Measurements from ENCODE around the gene SPATC1L. TPM values are rescaled to one million over a fixed set of nuclear protein-coding genes. Genes with fewer than 3 reads are reported as not detected.

SPATC1L gene
- polyA plus RNA-seq, 1 experiment: 8.4 TPM

DNA sequence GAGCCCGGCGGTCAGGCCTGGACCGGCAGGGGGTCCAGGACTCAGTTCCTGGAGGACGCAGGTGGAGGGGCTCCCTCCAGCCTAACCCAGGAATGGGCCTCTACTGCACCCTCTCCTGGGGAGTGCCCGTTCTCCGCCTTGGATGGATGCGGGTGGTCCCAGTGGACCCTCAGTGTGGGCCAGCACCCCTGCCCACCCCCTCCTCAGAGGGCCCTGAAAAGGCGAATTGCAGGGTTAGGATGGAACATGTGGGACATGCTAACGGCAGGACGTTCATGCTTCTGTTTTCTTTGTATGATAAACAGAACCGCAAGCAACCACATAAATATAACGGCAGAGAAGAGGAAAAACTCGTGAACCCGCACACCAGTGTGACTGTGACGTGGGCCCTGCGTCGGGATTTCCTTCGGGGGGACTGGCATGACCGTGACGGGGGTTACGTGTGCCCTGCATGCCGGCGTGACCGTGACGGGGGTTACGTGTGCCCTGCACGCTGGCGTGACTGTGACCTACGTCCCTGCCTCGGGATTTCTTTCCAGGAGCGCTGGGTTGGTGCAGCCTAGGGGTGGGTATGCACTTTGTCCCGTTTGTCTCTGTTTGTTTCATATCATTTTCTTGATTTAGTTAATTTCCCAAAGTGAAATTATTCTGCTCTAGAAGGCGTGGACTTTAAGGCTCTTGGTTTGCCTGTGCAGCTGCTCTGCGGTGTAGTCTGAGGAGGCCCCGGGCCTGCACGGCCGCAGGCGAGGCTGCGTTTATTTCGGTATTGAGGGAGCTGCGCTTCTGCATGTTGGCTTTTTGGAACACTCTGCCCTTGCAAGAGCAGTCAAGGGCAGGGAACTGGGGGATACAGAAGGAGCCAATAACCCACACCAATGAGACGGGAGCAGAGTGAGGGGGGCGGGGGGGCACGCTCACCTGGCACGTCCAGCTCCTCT, 32.0 kb downstream of the SPATC1L start:
- no peak for DNase-seq (ENCODE audit: low read depth)
- no peak overlapping the region for H3K4me3 ChIP-seq (ENCODE audit: low read depth, low read length)
- no peaks in the 10 kb centered on the region for H3K36me3 ChIP-seq (ENCODE audit: control insufficient read depth, insufficient read depth, low read length)
- H3K27me3 ChIP-seq (ENCODE audit: control insufficient read depth, insufficient read depth, low read length): no peaks in the 10 kb centered on the region
- TF ChIP-seq, protein P1, sequence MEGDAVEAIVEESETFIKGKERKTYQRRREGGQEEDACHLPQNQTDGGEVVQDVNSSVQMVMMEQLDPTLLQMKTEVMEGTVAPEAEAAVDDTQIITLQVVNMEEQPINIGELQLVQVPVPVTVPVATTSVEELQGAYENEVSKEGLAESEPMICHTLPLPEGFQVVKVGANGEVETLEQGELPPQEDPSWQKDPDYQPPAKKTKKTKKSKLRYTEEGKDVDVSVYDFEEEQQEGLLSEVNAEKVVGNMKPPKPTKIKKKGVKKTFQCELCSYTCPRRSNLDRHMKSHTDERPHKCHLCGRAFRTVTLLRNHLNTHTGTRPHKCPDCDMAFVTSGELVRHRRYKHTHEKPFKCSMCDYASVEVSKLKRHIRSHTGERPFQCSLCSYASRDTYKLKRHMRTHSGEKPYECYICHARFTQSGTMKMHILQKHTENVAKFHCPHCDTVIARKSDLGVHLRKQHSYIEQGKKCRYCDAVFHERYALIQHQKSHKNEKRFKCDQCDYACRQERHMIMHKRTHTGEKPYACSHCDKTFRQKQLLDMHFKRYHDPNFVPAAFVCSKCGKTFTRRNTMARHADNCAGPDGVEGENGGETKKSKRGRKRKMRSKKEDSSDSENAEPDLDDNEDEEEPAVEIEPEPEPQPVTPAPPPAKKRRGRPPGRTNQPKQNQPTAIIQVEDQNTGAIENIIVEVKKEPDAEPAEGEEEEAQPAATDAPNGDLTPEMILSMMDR (IDR thresholded peaks at IDR 0.05; ENCODE audit: insufficient read depth, low read depth, low read length): no peak
- ChIA-PET CTCF (interaction anchor here (0.6 to 1.9 kb wide), 17 partner anchors 9 to 216 kb away, joined by 3 to 21 read pairs (median 3); no protein-coding TSS in a partner anchor), POLR2A (no interaction called here)

DNA sequence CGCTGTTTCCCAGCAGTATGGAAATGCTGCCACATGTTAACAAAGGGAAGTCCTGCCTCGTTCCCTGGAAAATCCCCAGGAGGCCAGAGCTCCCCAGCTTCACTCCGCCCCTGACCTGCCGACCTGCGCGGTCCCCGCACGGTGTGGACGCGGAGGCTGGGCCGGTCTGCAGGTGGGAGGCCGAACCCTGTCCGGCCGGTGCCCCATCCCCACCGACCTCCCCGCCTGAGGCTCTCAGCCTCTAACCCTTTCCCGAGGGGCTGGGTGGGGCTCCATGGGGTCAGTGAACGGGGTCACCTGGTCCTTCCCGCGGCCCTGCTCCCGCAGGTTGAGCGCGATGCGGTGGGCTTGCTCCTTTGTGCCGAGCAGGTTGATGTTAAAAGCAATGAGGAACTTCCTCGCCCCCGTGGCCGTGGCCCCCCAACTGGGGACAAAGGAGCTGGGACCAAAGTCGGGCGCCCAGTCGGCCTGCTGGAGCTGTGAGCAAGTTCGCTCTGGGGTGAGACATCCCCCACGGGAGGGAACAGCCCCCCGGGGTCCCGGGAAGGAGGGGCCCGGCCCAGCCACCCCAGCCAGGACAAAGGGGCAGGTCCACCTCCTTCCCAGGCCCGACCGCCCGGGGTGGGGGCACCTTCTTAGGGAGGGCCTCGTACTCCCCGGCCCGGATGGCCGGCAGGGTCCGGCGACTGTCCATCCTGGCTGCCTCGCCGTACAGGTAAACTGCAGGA, 32.8 kb downstream of the SPATC1L start:
- H3K27me3 ChIP-seq (ENCODE audit: control insufficient read depth, insufficient read depth, low read length): no peaks in the 10 kb centered on the region
- POLR2A ChIA-PET: no interaction called here
- no peak for DNase-seq (ENCODE audit: low read depth)
- no peak overlapping the region for H3K4me3 ChIP-seq (ENCODE audit: low read depth, low read length)
- TF ChIP-seq, protein P1 (IDR thresholded peaks at IDR 0.05; ENCODE audit: insufficient read depth, low read depth, low read length): no peak
- CTCF ChIA-PET: no interaction called here
- no peaks in the 10 kb centered on the region for H3K36me3 ChIP-seq (ENCODE audit: control insufficient read depth, insufficient read depth, low read length)

DNA sequence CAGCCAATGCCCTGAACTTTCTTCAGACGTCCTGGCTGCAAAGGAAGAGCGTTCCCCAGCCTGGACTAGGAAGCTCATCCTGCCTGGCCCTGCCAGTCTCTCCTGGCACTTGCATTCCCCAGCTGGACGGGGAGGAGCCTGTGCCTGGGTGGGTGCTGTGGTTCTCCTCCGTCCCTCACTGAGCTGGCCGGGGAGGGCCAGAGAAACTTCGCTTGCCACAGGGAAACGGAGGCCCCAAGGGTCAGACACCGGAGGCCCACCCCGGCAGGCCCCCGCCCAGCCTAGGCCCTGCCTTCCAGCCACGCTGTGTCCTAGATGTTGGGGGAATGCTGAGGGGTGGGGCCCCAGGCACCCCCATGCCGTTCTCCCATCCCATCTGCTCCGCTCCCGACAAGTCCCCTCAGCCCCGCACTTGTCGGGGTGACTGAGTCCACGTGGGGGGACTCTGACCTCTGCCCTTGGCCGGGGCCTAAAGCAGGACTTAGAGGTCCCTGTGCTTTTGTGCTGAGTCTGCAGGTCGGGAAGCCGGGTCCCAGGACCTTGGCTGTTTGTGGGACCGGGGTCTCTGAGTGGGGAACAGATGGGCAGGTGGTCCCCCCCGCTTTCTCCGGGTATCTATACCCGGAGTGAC, 33.7 kb downstream of the SPATC1L start:
- no peak for DNase-seq (ENCODE audit: low read depth)
- no peak overlapping the region for H3K4me3 ChIP-seq (ENCODE audit: low read depth, low read length)
- ChIA-PET POLR2A (no interaction called here), CTCF (no interaction called here)
- no peaks in the 10 kb centered on the region for H3K27me3 ChIP-seq (ENCODE audit: control insufficient read depth, insufficient read depth, low read length)
- TF ChIP-seq, protein P1 (IDR thresholded peaks at IDR 0.05; ENCODE audit: insufficient read depth, low read depth, low read length): no peak
- H3K36me3 ChIP-seq (ENCODE audit: control insufficient read depth, insufficient read depth, low read length): no peaks in the 10 kb centered on the region

DNA sequence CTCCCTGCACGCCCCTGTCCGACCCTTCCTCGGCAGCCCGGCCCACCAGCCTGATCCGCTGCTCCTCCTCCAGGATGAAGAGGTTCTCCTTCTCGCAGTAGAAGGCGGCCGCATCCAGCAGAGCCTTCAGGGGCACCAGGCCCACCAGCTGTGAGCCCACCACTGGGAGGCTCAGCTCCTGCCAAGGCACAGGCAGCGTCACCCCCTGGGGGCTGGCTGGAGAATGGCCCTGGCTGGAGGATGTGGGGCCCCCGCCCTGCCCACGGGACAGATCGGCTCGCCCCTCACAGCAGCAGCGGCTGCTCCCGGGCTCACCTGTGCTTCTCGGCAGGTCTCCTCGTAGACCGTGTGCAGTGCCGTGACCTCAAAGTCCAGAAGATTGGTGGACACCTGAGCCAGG, 34.2 kb downstream of the SPATC1L start:
- ChIA-PET CTCF (no interaction called here), POLR2A (no interaction called here)
- Histone ChIP-seq H3K27me3 (ENCODE audit: control insufficient read depth, insufficient read depth, low read length) (no peaks in the 10 kb centered on the region), H3K36me3 (ENCODE audit: control insufficient read depth, insufficient read depth, low read length) (no peaks in the 10 kb centered on the region), H3K4me3 (ENCODE audit: low read depth, low read length) (no peak overlapping the region)
- no peak for DNase-seq (ENCODE audit: low read depth)
- TF ChIP-seq, protein P1 (IDR thresholded peaks at IDR 0.05; ENCODE audit: insufficient read depth, low read depth, low read length): no peak

Measured in BJ (cell line).